ENCODE data around the gene C1GALT1C1L.

DNA sequence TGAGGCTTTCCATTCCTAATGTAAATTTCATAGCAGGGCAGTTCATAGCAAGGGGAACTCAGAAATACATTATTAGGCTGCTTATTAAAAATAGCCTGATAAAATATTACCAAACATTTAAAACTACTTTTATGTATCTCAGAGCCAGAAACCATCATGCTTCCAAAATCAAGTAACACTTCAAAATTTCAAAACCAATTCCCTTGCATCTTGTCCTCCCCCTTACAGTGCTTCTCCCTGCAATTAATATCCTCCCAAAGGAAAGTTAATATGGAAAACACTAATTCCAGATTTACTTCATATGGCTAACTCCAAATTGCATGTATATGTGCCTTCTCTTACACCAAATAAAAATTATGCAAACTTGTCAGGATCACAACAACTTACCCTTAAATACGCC, 32.5 kb downstream of the C1GALT1C1L start:
- TF ChIP-seq, protein P1, sequence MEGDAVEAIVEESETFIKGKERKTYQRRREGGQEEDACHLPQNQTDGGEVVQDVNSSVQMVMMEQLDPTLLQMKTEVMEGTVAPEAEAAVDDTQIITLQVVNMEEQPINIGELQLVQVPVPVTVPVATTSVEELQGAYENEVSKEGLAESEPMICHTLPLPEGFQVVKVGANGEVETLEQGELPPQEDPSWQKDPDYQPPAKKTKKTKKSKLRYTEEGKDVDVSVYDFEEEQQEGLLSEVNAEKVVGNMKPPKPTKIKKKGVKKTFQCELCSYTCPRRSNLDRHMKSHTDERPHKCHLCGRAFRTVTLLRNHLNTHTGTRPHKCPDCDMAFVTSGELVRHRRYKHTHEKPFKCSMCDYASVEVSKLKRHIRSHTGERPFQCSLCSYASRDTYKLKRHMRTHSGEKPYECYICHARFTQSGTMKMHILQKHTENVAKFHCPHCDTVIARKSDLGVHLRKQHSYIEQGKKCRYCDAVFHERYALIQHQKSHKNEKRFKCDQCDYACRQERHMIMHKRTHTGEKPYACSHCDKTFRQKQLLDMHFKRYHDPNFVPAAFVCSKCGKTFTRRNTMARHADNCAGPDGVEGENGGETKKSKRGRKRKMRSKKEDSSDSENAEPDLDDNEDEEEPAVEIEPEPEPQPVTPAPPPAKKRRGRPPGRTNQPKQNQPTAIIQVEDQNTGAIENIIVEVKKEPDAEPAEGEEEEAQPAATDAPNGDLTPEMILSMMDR (conservative IDR thresholded peaks at IDR 0.05 in 1 of 2, IDR thresholded peaks at IDR 0.05 in 1 of 2; ENCODE audit: low read depth in 1 of 2, low read length in 2 of 2), result no peak
- TF ChIP-seq EZH2 (IDR thresholded peaks at IDR 0.05; ENCODE audit: low read length, missing control alignments), result no peak
